Sigmoid colon (tissue), 4 donors: Measurements from ENCODE around the gene ACRBP.

Experiments
- EP300 ChIP-seq, 4 donors: sonication (generic); formaldehyde crosslinking; IDR thresholded peaks; one replicate each; pipeline ENCODE4 v1.6.1; 2017; ENCODE audit warnings: antibody characterized with exemption in 4 of 4
- POLR2A ChIP-seq, 2 donors: fragments of 450-650 bp; IDR thresholded peaks; one replicate each; pipeline ENCODE4 v1.6.1; 2016; ENCODE audit warnings: antibody characterized with exemption in 2 of 2, mild to moderate bottlenecking in 2 of 2, moderate library complexity in 2 of 2
- POLR2AphosphoS5 ChIP-seq, 4 donors: sonication (generic); formaldehyde crosslinking; IDR thresholded peaks; one replicate each; pipeline ENCODE4 v1.6.1; 2017; ENCODE audit warnings: antibody characterized with exemption in 4 of 4
- TF ChIP-seq, protein P1 (sequence below), 4 experiments: fragments of 450-650 bp in 3 of 4; fragments of 200-600 bp in 1 of 4; IDR thresholded peaks; one replicate each; pipeline ENCODE4 v1.5.1; 2016 to 2019; ENCODE audit warnings: antibody characterized with exemption in 4 of 4, mild to moderate bottlenecking in 3 of 4, moderate library complexity in 2 of 4

GRCh38 chr12:6695313-6696045 lies 48.2 kb upstream of the ACRBP start:
- TF ChIP-seq, protein P1, sequence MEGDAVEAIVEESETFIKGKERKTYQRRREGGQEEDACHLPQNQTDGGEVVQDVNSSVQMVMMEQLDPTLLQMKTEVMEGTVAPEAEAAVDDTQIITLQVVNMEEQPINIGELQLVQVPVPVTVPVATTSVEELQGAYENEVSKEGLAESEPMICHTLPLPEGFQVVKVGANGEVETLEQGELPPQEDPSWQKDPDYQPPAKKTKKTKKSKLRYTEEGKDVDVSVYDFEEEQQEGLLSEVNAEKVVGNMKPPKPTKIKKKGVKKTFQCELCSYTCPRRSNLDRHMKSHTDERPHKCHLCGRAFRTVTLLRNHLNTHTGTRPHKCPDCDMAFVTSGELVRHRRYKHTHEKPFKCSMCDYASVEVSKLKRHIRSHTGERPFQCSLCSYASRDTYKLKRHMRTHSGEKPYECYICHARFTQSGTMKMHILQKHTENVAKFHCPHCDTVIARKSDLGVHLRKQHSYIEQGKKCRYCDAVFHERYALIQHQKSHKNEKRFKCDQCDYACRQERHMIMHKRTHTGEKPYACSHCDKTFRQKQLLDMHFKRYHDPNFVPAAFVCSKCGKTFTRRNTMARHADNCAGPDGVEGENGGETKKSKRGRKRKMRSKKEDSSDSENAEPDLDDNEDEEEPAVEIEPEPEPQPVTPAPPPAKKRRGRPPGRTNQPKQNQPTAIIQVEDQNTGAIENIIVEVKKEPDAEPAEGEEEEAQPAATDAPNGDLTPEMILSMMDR (IDR thresholded peaks at IDR 0.05), result no peak
- no peak for TF ChIP-seq POLR2AphosphoS5 (IDR thresholded peaks at IDR 0.05)
- no peak for TF ChIP-seq POLR2A (IDR thresholded peaks at IDR 0.05)
- TF ChIP-seq EP300 (IDR thresholded peaks at IDR 0.05), result no peak
